ENCODE measurements around the gene PHLDB3.

DNA sequence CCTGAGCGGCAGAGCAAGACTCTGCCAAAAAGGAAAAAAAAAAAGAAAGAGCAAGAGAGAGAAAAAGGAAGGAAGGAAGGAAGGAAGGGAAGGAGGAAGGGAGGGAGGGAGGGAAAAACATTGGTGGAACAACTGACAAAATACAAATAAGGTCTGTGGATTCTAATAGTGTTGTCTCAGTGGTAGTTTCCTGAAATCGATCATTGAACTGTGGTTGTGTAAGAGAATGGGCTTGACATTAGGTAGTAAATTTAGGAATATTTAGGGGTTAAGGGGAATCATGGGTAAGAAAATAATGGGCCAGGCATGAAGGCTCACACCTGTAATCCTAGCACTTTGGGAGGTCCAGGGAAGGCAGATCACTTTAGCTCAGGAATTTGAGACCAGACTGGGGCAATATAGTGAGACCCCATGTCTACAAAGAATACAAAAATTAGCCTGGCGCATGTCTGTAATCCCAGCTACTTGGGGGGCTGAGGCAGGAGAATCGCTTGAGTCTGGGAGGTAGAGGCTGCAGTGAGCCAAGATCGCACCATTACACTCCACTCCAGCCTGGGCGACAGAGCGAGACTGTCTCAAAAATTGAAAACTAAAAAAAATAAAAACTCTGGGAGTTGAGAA lies 14.5 kb downstream of the PHLDB3 start:
- TF ChIP-seq YY1 (IDR thresholded peaks at IDR 0.05; ENCODE audit: insufficient read depth, insufficient replicate concordance, low read depth, low read length) = no peak
- no peak for TF ChIP-seq ZNF234 (CRISPR knock-in tag; conservative IDR thresholded peaks at IDR 0.05)
- TF ChIP-seq NR2F1 (CRISPR knock-in tag; IDR thresholded peaks at IDR 0.05) = no peak
- TF ChIP-seq PAX8 (CRISPR knock-in tag; IDR thresholded peaks at IDR 0.05; ENCODE audit: borderline replicate concordance) = no peak
- TF ChIP-seq SRF (IDR thresholded peaks at IDR 0.05; ENCODE audit: low read depth, low read length) = no peak
- TF ChIP-seq, protein P1, sequence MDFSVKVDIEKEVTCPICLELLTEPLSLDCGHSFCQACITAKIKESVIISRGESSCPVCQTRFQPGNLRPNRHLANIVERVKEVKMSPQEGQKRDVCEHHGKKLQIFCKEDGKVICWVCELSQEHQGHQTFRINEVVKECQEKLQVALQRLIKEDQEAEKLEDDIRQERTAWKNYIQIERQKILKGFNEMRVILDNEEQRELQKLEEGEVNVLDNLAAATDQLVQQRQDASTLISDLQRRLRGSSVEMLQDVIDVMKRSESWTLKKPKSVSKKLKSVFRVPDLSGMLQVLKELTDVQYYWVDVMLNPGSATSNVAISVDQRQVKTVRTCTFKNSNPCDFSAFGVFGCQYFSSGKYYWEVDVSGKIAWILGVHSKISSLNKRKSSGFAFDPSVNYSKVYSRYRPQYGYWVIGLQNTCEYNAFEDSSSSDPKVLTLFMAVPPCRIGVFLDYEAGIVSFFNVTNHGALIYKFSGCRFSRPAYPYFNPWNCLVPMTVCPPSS (IDR thresholded peaks at IDR 0.05) = no peak
- no peak for TF ChIP-seq ZNF326 (CRISPR knock-in tag; IDR thresholded peaks at IDR 0.05; ENCODE audit: borderline replicate concordance)
- no peak for TF ChIP-seq RXRA (CRISPR knock-in tag; IDR thresholded peaks at IDR 0.05)
- TF ChIP-seq ZNF496 (CRISPR knock-in tag; IDR thresholded peaks at IDR 0.05; ENCODE audit: insufficient replicate concordance) = no peak
- no peak for TF ChIP-seq MYC (CRISPR knock-in tag; IDR thresholded peaks at IDR 0.05; ENCODE audit: borderline replicate concordance)
- no peak for TF ChIP-seq BHLHE40 (IDR thresholded peaks at IDR 0.05; ENCODE audit: low read length)
